Spleen (tissue), 11 donors: ENCODE results near the gene PXDN. TPM values are rescaled to one million over a fixed set of nuclear protein-coding genes. Genes with fewer than 3 reads are reported as not detected.

Experiments used
- DNase-seq: peaks from one replicate; pipeline ENCODE4 v3.0.0-alpha.2; 2020
- H3K27ac ChIP-seq, 8 donors: fragments of 200-600 bp; sonication (generic) in 7 of 8; 1 replicate in 4 of 8; 2 replicates in 4 of 8; pipeline versions ENCODE4 v1.5.0 to v1.8.0; 2016 to 2021; ENCODE audit warnings: inconsistent platforms in 4 of 8, mild to moderate bottlenecking in 4 of 8, moderate library complexity in 1 of 8
- H3K27me3 ChIP-seq, 7 donors: fragments of 200-600 bp; sonication (generic) in 6 of 7; replicated peaks in 1 of 7; 1 replicate in 4 of 7; 2 replicates in 3 of 7; pipeline versions ENCODE4 v1.5.0 to v1.8.0; 2016 to 2021; ENCODE audit warnings: inconsistent platforms in 3 of 7, mild to moderate bottlenecking in 1 of 7
- H3K36me3 ChIP-seq, 6 donors: fragments of 200-600 bp; sonication (generic) in 5 of 6; 1 replicate in 4 of 6; 2 replicates in 2 of 6; pipeline versions ENCODE4 v1.5.0 to v1.8.0; 2016 to 2021; ENCODE audit warnings: inconsistent platforms in 2 of 6
- H3K4me1 ChIP-seq, 6 donors: fragments of 200-600 bp; sonication (generic) in 5 of 6; 1 replicate in 3 of 6; 2 replicates in 3 of 6; pipeline versions ENCODE4 v1.5.0 to v1.8.0; 2016 to 2021; ENCODE audit warnings: inconsistent platforms in 3 of 6
- H3K4me3 ChIP-seq, 8 donors: fragments of 200-600 bp; sonication (generic) in 7 of 8; 1 replicate in 4 of 8; 2 replicates in 4 of 8; pipeline versions ENCODE4 v1.5.0 to v1.8.0; 2016 to 2021; ENCODE audit warnings: inconsistent platforms in 4 of 8, mild to moderate bottlenecking in 4 of 8, moderate library complexity in 2 of 8
- H3K9me3 ChIP-seq, 8 donors: fragments of 200-600 bp; sonication (generic) in 7 of 8; 1 replicate in 4 of 8; 2 replicates in 4 of 8; pipeline versions ENCODE4 v1.5.0 to v1.8.0; 2016 to 2021; ENCODE audit warnings: inconsistent platforms in 4 of 8
- CTCF ChIP-seq, 11 experiments: fragments of 200-600 bp in 7 of 11; fragments of 450-650 bp in 4 of 11; sonication (generic) in 4 of 11; IDR thresholded peaks in 8 of 11; conservative IDR thresholded peaks in 3 of 11; 1 replicate in 7 of 11; 2 replicates in 4 of 11; pipeline versions ENCODE4 v1.4.0 to v1.8.0; 2016 to 2021; ENCODE audit warnings: antibody characterized with exemption in 11 of 11, inconsistent platforms in 4 of 11, mild to moderate bottlenecking in 1 of 11
- POLR2A ChIP-seq, 3 donors: fragments of 450-650 bp; IDR thresholded peaks; one replicate each; pipeline ENCODE4 v1.5.1; 2017; ENCODE audit warnings: antibody characterized with exemption in 3 of 3, mild to moderate bottlenecking in 1 of 3
- POLR2AphosphoS5 ChIP-seq, 3 donors: sonication (generic); formaldehyde crosslinking; IDR thresholded peaks; one replicate each; pipeline ENCODE4 v1.5.1; 2017; ENCODE audit warnings: antibody characterized with exemption in 3 of 3
- WGBS, 5 donors: extraction: QIAGEN DNeasy Blood & Tissue Kit in 3 of 5; methylation state at CpG; one replicate each; pipeline versions ENCODE4 v1.1.5 to v1.1.7; 2013 to 2018; 5-methylcytosine and 5-hydroxymethylcytosine counted together
- intact Hi-C: fragments of 100-400 bp; cut with DNase I; formaldehyde crosslinking; loops from one replicate; pipeline ENCODE4 v1.15.0; 2023; ENCODE audit warnings: low total_unique reads
- polyA plus RNA-seq, 3 donors: library from polyadenylated mRNA; stranded (reverse); fragments of 200-250 nt; gene quantifications; one replicate each; pipeline ENCODE4 v1.2.1, GENCODE V29; 2013
- total RNA-seq, 7 donors: library from RNA; depleted of rRNA in 3 of 7; stranded (reverse); fragments of >200 nt in 3 of 7; fragmentation: NEBNext Ultra II Directional in 4 of 7; extraction: Animal tissue kit (Norgen Biotek cat#: 25700) in 4 of 7; gene quantifications; one replicate each; pipeline versions ENCODE4 v1.1.0 to v1.2.1, GENCODE V29; 2016 to 2021
- donor health status: healthy with polysubstance abuse.
- donor health status: DM: no; HTN: no; CAD: no; lungs with moderate emphysema.
- donor health status: DM: no; HTN: no; CAD: no.
- donor health status: Bipolar disorder and iron deficiency.
- donor health status: healthy.
- donor health status: DM: no; HTN: no; CAD: no.
- donor health status: DM: yes; HTN: yes; CAD: no.

PXDN gene
- total and polyA plus RNA-seq, 10 donors = 1.9 to 49.3 (median 30.8) TPM

GRCh38 chr2:1661891-1662605, 82.3 kb downstream of the PXDN start:
- Histone ChIP-seq H3K27ac (no peak overlapping the region), H3K27me3 (peaks cover 0 to 7% (median 0%) of the 10 kb centered on the region in 7 donors), H3K36me3 (peaks cover 0 to 66% (median 13%) of the 10 kb centered on the region in 6 donors), H3K4me3 (no peak overlapping the region), H3K4me1 (no peaks in the 10 kb centered on the region), H3K9me3 (no peaks in the 10 kb centered on the region)
- intact Hi-C loops = no loop called here
- no peak for TF ChIP-seq CTCF (IDR thresholded peaks at IDR 0.05 in 8 of 11, conservative IDR thresholded peaks at IDR 0.05 in 3 of 11)
- no peak for TF ChIP-seq POLR2A (IDR thresholded peaks at IDR 0.05)
- TF ChIP-seq POLR2AphosphoS5 (IDR thresholded peaks at IDR 0.05) = no peak
- no peak for DNase-seq
- 89 to 95% (median 90%) methylated on average over 7 to 19 of the region's 19 CpGs for WGBS, 5 donors

- intact Hi-C loops = no loop called here
- Histone ChIP-seq H3K4me1 (no peaks in the 10 kb centered on the region), H3K4me3 (no peak overlapping the region), H3K9me3 (no peaks in the 10 kb centered on the region), H3K27ac (no peak overlapping the region), H3K27me3 (peaks cover 0 to 7% (median 0%) of the 10 kb centered on the region in 7 donors), H3K36me3 (peaks cover 0 to 63% (median 13%) of the 10 kb centered on the region in 6 donors)
- TF ChIP-seq POLR2A (IDR thresholded peaks at IDR 0.05) = no peak
- no peak for DNase-seq
- 88 to 95% (median 90%) methylated on average over 17 to 21 of the region's 21 CpGs for WGBS, 5 donors
Measured at GRCh38 chr2:1660656-1661640, 83.4 kb downstream of the PXDN start.

- TF ChIP-seq POLR2A (IDR thresholded peaks at IDR 0.05) (no peak), CTCF (IDR thresholded peaks at IDR 0.05 in 8 of 11, conservative IDR thresholded peaks at IDR 0.05 in 3 of 11) (no peak), POLR2AphosphoS5 (IDR thresholded peaks at IDR 0.05) (no peak)
- 84 to 94% (median 89%) methylated on average over 16 of the region's 16 CpGs for WGBS, 5 donors
- no peak overlapping the region for H3K4me3 ChIP-seq
- intact Hi-C loops = no loop called here
- peaks cover 0 to 55% (median 13%) of the 10 kb centered on the region in 6 donors for H3K36me3 ChIP-seq
- DNase-seq = no peak
- peaks cover 0 to 7% (median 0%) of the 10 kb centered on the region in 7 donors for H3K27me3 ChIP-seq
- no peak overlapping the region for H3K27ac ChIP-seq
- no peaks in the 10 kb centered on the region for H3K4me1 ChIP-seq
- no peaks in the 10 kb centered on the region for H3K9me3 ChIP-seq
Measured at GRCh38 chr2:1659951-1660565, 84.3 kb downstream of the PXDN start.

- DNase-seq = peak; percentile 69
- WGBS, 5 donors = 91 to 96% (median 92%) methylated on average over 24 to 26 of the region's 26 CpGs
Measured at GRCh38 chr2:1658394-1659151, 85.7 kb downstream of the PXDN start.

More at GRCh38 chr2:1658394-1659151, 85.7 kb downstream of the PXDN start:
- H3K9me3 ChIP-seq = no peaks in the 10 kb centered on the region
- no peak overlapping the region for H3K4me3 ChIP-seq
- H3K27ac ChIP-seq = no peak overlapping the region
- intact Hi-C loops = no loop called here
- H3K4me1 ChIP-seq = no peaks in the 10 kb centered on the region
- no peak for TF ChIP-seq POLR2AphosphoS5 (IDR thresholded peaks at IDR 0.05)
- TF ChIP-seq CTCF (IDR thresholded peaks at IDR 0.05 in 8 of 11, conservative IDR thresholded peaks at IDR 0.05 in 3 of 11) = no peak
- TF ChIP-seq POLR2A (IDR thresholded peaks at IDR 0.05) = no peak
- H3K36me3 ChIP-seq = peaks cover 0 to 40% (median 9%) of the 10 kb centered on the region in 6 donors
- H3K27me3 ChIP-seq = peaks cover 0 to 7% (median 0%) of the 10 kb centered on the region in 7 donors
